Esophagus muscularis mucosa (tissue), 4 donors: ENCODE measurements around the gene CUX1.

ENCODE experiments used
- CTCF ChIP-seq, 3 experiments: fragments of 200-600 bp in 2 of 3; fragments of 450-650 bp in 1 of 3; sonication (generic) in 2 of 3; IDR thresholded peaks; one replicate each; pipeline ENCODE4 v1.5.1; 2017 to 2019; ENCODE audit warnings: antibody characterized with exemption in 3 of 3, mild to moderate bottlenecking in 2 of 3, moderate library complexity in 1 of 3
- EP300 ChIP-seq: sonication (generic); formaldehyde crosslinking; IDR thresholded peaks from one replicate; pipeline ENCODE4 v1.6.1; 2017; ENCODE audit warnings: antibody characterized with exemption
- POLR2A ChIP-seq: fragments of 450-650 bp; IDR thresholded peaks from one replicate; pipeline ENCODE4 v1.6.1; 2017; ENCODE audit warnings: antibody characterized with exemption, moderate library complexity, mild to moderate bottlenecking, low read depth
- POLR2AphosphoS5 ChIP-seq, 2 donors: sonication (generic); formaldehyde crosslinking; IDR thresholded peaks; one replicate each; pipeline ENCODE4 v1.6.1; 2017; ENCODE audit warnings: antibody characterized with exemption in 2 of 2

DNA sequence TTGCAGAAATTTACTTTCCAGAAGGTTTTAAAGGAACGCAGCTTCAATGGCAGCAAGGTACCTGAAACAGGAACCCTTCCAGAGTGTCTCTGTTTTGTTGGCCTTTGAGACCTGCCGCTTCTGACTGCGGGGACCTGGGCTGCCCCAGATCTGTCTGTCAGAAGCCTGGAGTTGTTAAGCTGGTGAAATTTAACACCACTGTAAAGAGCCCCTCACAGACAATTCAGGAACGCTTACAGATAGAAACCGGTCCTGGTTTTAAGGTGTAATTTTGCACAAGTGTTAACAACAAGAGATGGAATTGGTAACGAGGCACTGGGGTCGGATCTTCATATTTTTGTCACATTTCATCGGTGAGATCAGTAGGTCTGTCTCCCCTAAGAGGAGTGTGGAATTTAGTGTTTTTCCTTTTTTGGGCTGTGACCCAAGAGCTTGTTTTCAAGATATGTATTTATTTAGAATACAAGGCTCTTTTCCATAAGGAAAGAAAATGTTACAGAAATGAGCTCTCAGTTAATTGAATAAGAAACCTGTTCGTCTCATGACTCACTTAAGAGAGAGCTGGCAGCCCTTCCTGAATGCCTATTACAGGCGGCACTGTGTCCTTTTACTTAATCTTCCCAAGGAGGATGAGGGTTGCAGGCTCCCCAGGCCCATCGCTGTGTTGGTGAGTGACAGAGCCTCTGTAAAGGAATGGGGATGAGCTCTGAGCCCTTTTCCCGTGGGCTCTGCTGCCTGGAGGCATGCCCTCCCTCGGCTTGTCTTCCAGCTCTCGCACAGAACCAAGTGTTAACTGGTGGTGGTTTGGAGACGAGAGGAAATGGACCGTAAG lies 168.7 kb downstream of the CUX1 start:
- TF ChIP-seq CTCF (IDR thresholded peaks at IDR 0.05) (no peak), POLR2AphosphoS5 (IDR thresholded peaks at IDR 0.05) (no peak), EP300 (no peak), POLR2A (no peak)
